GM10266 (cell line): ENCODE measurements around the gene CCDC81.

Experiments used
- DNase-seq: peaks from one replicate; pipeline ENCODE4 v3.0.0; 2012; ENCODE audit errors: extremely low spot score
- TF ChIP-seq, protein P1 (sequence below): IDR thresholded peaks from 2 replicates; pipeline ENCODE4 v1.5.1; 2012; ENCODE audit warnings: mild to moderate bottlenecking, low read depth; ENCODE audit not compliant: control insufficient read depth, insufficient read depth; ENCODE audit errors: missing control alignments

CCDC81 gene

DNA sequence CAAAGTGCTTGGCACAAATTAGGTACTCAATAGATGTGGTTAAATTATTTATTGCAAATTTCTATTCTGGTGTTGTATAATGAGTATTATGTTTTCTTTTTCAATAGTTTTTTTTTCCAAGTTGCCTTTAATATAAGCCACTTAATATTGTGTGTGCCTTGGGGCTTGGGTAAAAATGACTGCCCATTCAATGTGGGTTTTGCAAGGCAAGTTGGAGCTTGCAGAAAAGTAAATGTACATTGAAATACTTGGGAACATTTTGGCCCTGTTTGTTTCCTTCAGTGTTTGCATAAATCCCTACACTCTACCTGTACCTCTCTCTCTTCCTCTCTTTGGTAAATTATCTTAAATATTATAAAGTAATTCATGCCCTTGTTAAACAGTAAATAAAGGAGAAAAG, 2.1 kb upstream of the CCDC81 start:
- no peak for DNase-seq
- TF ChIP-seq, protein P1, sequence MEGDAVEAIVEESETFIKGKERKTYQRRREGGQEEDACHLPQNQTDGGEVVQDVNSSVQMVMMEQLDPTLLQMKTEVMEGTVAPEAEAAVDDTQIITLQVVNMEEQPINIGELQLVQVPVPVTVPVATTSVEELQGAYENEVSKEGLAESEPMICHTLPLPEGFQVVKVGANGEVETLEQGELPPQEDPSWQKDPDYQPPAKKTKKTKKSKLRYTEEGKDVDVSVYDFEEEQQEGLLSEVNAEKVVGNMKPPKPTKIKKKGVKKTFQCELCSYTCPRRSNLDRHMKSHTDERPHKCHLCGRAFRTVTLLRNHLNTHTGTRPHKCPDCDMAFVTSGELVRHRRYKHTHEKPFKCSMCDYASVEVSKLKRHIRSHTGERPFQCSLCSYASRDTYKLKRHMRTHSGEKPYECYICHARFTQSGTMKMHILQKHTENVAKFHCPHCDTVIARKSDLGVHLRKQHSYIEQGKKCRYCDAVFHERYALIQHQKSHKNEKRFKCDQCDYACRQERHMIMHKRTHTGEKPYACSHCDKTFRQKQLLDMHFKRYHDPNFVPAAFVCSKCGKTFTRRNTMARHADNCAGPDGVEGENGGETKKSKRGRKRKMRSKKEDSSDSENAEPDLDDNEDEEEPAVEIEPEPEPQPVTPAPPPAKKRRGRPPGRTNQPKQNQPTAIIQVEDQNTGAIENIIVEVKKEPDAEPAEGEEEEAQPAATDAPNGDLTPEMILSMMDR = no peak

DNA sequence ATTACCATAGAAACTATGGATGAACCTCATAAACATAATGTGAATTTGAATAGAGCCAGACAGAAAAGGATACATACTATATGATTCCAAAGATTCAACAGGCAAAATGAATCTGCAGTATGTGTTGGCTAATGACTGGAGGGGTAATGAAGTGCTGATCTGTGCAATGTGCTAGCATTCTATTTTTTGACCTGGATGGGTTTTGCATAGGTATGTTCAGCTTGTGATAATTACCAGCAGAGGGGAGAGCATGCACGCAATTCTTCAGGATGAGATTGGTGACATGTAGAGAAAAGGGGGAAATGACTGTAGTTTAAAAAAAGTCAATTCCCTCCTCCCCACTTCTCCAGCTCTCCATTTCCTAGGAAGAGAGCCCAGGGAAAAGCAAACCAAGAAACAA, 618 bp upstream of the CCDC81 start:
- TF ChIP-seq, protein P1 = no peak
- no peak for DNase-seq

DNA sequence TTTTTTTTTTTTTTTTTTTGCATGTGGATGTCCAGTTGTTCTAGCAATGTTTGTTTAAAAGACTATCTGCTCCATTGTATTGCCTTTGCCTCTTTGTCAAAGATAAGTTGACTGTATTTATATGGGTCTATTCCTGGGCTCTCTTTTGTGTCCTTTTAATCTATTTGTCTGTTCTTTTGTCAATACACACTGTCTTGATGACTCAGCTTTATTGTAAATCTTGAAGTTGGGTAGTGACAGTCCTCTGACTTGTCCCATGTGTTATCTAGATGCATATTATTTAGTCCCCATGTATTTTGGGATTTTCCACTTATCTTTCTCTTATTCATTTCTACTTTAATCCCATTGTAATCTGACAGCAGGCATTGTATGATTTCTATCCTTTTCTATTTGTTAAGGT, 3.3 kb downstream of the CCDC81 start:
- TF ChIP-seq, protein P1 = no peak
- no peak for DNase-seq

DNA sequence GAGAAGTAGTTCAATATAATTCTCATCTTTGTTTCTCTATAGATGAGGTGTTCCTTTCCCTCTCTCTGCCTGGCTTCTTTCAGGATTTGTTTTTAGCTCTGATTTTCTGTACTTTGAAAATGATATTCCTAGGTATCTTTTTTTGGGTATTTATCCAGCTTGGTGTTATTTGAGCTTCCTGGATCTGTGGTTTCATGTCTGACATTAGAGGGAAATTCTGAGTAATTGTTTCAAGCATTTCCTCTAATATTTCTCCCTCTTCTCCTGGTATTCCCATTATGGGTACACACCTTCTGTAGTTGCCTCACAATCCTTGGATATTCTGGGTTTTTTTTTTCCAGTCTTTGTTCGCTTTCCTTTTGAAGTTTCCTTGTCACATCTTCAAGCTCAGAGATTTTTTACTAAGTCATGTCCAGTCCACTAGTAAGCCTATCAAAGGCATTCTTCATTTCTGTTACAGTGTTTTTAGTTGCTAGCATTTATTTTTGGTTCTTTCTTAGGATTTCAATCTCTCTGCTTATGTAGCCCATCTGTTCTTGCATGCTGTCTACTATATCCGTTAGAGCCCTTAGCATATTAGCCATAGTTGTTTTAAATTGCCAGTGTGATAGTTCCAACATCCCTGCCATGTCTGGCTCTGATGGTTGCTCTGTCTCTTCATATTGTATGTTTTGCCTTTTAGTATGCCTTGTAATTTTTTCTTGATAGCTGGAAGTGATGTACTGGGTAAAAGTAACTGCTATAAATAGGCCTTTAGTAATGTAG, 5.8 kb downstream of the CCDC81 start:
- TF ChIP-seq, protein P1 = no peak
- DNase-seq = no peak

DNA sequence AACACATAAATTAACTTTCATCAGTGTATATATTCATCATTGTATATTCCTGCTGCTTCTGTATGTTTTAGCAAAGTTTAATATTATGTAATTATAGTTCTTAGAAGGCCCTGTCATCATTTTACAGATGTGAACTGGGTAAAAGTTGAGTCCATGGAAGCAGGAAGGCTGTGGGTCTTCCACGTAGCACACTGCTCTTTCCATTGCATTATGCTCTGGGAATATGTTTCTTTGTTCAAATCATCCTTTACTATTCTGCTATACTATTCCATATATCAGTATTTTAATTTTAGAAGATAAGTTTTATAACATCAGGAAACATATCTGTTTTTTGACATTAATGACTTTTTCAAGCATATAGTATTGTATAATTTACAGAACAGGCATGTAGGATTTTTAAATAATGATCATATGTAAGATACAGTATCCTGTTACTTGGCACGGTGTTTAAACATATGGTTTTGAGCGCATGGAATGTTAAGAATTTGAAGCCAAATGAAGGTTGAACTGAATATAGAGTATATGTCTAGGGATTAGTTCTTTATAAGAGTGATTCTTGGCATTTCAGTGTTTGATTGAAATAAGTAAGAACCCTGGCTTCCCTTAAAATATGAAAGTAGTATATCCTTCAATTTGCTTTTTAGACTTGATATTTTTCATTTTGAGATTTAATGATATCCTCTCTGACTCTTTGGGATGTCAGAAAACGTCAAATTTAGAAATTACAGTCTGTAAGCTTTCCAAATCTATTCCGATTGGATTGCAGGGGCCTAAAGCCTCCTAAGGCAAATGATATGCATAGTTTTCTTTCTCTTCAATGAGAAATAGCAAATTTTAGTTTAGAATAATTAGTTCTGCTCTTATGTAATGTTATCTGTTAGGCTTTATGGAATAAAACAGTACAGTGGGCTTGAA, 8.6 kb downstream of the CCDC81 start:
- no peak for DNase-seq
- TF ChIP-seq, protein P1 = no peak

DNA sequence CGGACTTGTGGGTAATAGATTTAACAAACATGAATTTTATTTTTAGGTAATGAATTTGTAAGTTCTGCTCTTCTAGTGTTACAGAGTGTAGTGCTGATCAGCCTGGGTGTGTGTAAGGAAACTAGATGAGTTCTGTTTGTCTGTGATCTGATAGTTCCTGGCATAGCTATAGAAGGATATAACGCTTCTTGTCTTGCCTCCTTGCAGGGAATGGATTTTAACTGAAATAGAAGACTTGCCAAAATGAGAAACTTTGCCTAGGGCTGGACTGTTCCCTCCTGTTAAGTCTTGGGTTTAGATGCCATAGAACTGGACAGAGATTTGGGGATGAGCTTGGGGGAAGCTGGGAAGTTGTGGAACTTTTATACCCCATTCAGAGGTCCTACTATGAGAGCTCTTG, 11.6 kb downstream of the CCDC81 start:
- no peak for DNase-seq
- TF ChIP-seq, protein P1 = no peak

DNA sequence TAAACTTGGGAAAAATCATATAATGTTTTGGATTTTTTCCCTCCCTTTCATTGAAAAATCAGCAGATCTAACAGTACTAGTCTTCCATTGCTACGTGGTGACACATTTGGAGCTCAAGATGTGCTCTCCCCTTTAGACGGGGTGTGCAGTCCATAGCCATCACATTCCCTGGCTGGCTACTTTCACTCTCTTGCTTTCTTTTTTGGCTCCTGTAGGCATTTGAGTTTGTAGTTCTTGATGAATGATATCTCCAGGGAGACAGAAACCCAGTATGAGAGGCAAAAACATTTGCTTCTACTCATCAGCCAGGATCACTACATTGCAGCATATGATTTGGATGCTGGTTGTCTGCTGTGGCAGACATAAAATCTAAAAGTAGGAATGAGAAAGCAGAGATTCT, 12.1 kb downstream of the CCDC81 start:
- DNase-seq = no peak
- TF ChIP-seq, protein P1 = no peak
